GM20000 (cell line): ENCODE results near the gene TUBA1C.
"Not testable (repeated sequence)": the region's sequence is repeated elsewhere in the genome, so short reads cannot be mapped to it uniquely, and the experiment has no call there.

Experiments
- DNase-seq: peaks from one replicate; pipeline ENCODE4 v3.0.0; 2012; ENCODE audit warnings: low spot score
- TF ChIP-seq, protein P1 (sequence below): IDR thresholded peaks from 2 replicates; pipeline ENCODE4 v1.5.1; 2012; ENCODE audit warnings: mild to moderate bottlenecking, control low read depth; ENCODE audit errors: extremely low read depth, missing control alignments

Gene TUBA1C

DNA sequence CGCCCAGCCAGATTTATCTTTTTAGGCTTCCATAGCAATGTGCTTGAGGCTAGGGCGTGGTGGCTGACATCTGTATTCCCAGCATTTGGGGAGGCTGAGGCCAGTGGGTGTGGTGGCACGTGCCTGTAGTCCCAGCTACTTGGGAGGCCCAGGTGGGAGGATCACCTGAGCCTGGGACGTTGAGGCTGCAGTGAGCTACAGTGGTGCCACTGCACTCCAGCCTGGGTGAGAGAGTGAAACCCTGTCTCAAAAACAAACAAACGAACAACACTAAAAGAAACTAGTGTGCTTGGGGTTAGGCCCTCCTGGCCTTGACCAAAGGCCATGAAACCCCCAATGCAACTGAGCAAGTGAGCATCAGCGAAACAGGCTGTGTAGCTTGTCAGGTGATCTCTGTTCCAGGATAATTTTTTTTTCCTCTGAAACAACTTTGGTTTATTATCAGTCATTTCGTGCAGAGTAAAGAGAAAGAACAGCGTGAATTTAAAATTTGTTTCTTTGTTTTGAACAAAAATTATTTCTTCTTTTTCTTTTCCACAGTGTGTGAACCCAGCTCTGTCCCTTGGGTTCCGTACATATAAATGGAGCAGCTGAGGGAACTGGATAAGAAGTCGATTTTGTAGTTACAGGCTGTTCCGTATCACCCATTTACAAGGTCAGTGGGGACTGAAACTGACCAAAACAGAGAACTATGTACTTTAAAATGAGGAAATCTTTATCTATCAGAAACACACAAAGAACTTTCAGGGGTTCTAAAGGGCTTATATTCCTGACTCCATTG is 8.8 kb upstream of the TUBA1C start:
- no peak for DNase-seq
- TF ChIP-seq, protein P1, sequence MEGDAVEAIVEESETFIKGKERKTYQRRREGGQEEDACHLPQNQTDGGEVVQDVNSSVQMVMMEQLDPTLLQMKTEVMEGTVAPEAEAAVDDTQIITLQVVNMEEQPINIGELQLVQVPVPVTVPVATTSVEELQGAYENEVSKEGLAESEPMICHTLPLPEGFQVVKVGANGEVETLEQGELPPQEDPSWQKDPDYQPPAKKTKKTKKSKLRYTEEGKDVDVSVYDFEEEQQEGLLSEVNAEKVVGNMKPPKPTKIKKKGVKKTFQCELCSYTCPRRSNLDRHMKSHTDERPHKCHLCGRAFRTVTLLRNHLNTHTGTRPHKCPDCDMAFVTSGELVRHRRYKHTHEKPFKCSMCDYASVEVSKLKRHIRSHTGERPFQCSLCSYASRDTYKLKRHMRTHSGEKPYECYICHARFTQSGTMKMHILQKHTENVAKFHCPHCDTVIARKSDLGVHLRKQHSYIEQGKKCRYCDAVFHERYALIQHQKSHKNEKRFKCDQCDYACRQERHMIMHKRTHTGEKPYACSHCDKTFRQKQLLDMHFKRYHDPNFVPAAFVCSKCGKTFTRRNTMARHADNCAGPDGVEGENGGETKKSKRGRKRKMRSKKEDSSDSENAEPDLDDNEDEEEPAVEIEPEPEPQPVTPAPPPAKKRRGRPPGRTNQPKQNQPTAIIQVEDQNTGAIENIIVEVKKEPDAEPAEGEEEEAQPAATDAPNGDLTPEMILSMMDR = no peak

DNA sequence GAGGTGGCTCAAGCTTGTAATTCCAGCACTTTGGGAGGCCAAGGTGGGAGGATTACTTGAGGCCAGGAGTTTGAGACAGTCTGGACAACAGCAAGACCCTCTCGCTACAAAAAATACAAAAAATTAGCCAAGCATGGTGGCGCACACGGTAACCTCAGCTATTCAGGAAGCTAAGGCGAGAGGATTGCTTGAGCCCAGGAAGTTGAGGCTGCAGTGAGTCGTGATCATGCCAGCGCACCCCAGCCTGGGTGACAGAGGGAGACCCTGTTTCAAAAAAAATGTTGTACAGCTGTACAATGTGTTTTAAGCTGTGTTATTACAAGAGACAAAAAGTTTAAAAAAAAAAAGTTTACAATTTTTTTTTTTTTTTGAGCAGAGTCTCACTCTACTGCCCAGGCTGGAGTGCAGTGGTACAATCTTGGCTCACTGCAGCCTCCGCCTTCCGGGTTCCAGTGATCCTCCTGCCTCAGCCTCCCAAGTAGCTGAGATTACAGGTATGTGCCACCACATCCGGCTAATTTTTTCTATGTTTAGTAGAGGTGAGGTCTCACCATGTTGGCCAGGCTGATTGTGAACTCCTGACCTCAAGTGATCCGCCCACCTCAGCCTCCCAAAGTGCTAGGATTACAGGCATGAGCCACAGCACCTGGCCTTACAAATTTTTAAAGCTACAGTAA is 7.2 kb upstream of the TUBA1C start:
- DNase-seq = not testable (repeated sequence)

DNA sequence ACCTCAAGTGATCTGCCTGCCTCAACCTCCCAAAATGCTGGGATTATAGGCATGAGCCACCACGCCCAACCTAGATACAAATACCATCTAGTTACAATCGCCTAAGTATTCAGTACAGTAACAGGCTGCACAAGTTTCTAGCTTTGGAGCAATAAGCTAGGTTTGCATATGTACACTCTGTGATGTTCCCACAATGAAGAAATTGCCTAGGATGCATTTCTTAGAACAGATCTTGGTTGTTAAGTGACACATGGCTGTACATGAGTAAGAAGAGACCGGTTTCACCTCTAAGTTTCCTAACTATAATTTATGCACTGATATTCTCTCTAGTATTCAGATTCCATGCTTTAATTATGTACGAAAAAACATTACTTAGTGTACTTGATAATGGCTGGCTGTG is 5.4 kb upstream of the TUBA1C start:
- no peak for DNase-seq

DNA sequence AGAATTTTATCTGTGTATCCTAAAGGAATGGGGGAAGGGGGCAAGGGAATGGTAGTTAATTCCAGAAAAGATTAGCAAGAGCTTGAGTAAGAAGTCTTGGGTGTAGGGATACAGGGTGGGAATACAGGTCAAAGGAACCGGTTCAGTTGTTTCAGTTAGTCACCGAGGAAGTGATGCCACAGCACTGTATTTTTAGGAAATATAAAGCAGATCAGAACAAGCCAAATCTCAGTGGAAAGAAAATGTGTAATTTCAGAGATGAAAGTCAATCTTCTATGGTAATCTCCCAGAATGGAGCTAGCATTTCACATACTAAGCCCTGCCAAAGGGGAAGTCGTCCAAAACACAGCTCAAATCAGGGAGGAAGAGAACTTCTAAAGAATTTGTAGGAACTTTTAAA is 4.7 kb upstream of the TUBA1C start:
- DNase-seq = no peak
- TF ChIP-seq, protein P1 = no peak

More for the DNA sequence above, 5.4 kb upstream of the TUBA1C start:
- TF ChIP-seq, protein P1 = no peak

DNA sequence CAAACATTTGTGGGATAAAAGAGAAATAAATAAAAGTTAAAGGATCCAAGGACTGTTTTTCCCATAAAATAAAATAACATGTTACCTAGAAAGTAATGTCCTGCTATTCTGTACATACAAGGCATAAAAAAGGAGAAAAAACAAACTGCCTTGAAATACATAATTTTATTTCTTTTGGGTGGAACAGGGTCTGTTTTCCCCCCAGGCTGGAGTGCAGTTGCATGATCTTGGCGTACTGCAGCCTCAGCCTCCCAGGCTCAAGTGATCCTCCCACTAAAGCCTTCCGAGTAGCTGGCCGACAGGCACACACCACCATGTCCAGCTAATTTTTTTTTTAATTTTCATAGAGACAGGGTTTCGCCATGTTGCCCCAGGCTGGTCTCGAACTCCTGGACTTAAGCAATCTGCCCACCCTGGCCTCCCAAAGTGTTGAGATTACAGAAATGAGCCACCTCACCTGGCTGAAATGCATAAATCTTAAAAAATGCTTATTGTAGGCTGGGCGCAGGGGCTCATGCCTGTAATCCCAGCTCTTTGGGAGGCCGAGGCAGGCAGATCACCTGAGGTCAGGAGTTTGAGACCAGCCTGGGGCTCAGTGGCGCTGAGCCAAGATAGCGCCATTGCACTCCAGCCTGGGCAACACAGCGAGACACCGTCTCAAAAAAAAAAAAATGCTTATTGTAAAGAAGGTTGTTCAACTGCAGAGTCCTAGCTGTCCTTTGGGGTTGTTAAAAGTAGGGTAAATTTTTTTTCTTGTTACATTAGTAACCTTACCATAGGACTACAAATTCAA is 4.1 kb upstream of the TUBA1C start:
- TF ChIP-seq, protein P1 = no peak
- no peak for DNase-seq

DNA sequence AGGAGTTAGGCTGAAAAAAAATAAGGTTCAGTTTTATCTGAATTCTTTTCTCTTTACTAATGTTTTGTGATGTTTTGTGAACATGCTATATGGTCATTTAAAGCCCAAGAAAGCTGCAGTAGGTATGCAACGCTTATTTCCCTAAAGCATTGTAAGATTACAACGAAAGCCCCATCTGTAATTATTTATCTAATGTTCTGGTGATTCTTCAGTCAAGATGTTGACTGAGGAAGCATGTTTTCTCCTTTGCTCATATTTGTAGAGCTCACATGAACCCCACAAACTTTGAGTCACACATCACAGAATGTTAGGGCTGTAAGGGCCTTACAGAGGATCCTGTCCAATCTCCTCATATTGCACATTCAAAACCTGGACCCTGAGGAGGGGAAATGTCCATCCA is 3.2 kb upstream of the TUBA1C start:
- TF ChIP-seq, protein P1 = no peak

DNA sequence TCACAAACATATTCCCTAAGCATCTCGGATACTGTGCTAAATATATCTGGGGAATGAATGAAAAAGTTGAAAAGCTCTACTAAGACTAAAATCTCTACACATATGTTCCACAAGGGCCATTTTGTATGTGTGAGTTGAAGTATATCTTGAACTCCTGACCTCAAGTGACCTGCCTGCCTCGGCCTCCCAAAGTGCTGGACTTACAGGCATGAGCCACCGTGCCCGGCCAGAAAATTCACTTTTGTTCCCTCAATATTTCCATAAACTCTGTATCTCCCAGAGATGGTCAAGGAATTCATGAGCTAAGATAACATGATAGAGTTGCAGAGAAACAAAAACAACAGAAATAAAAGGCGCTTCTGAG is 1.5 kb upstream of the TUBA1C start:
- TF ChIP-seq, protein P1 = no peak
- no peak for DNase-seq

More for the DNA sequence above, 3.2 kb upstream of the TUBA1C start:
- no peak for DNase-seq
